HG02759 (cell line): Measurements from ENCODE around the gene KRT85.
"Not testable (repeated sequence)": the region's sequence is repeated elsewhere in the genome, so short reads cannot be mapped to it uniquely, and the experiment has no call there.

ENCODE experiments used
- ATAC-seq: cut with Tn5 transposase; IDR thresholded peaks from one replicate; pipeline ENCODE4 v1.9.1; 2021; ENCODE audit warnings: mild to moderate bottlenecking, moderate library complexity; ENCODE audit not compliant: unreplicated experiment

KRT85 gene

GRCh38 chr12:52350786-52351185 lies 16.5 kb downstream of the KRT85 start:
- no peak for ATAC-seq

DNA sequence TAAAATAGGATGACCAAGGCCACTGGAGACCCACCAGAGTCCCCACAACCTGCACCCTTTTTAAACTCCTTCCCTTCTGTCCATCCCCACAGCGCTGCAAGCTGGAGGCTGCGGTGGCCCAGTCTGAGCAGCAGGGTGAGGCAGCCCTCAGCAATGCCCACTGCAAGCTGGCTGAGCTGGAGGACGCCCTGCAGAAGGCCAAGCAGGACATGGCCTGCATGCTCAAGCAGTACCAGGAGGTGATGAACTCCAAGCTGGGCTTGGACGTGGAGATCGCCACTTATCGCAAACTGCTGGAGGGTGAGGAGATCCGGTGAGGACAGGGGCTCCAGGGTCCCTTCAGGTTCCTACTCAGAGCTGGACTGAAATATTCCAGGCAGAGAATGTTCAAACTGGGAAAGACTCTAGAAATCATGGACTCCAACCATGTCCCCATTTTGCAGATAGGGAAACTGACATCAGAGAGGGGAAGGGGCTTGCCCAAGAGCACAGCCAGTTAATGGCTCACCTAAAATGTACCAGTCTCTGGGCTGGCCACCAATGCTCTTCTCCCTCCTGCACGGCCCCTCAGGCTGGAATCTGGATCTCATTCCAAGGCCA lies 17.2 kb downstream of the KRT85 start:
- ATAC-seq = no peak

DNA sequence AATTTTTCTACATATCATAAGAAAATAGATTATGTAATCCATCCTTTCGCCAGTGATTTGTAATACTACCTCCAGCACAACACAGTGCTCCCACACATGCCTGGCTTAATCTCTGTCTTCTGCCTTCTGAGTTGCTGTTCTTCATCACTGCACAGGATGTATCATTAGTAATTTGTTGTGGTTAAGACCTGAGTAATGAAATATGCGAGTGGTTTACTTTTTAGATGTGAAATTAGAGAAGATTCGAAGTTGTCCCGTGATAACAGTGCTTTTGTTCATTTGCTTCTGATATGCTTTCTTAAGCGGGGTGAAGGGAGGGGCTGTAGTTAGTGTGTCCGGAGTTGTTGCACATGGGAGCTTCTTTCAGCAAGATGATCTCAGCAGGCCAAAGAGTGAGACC lies 18.1 kb downstream of the KRT85 start:
- ATAC-seq = no peak

GRCh38 chr12:52347551-52348510 lies 19.4 kb downstream of the KRT85 start:
- ATAC-seq = no peak

DNA sequence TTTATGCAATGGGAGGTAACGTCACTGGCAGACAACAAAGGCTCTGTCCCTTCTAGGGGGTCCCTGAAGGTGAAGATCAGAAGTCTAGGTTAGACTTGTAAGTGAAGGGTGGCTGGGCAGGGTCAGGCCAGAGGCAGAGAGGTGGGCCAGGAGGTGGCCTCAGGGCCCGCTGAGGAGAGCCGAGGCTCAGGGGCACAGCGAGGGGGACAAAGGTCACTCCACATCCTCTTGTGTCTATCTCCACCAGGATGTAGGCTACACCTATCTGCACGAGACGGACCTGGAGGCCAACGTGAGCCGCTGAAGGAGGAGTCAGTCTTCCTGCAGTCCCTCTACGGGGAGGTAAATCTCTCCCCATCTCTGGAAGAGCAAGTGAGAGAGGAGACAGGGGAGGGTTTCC lies 20.3 kb downstream of the KRT85 start:
- ATAC-seq = no peak

DNA sequence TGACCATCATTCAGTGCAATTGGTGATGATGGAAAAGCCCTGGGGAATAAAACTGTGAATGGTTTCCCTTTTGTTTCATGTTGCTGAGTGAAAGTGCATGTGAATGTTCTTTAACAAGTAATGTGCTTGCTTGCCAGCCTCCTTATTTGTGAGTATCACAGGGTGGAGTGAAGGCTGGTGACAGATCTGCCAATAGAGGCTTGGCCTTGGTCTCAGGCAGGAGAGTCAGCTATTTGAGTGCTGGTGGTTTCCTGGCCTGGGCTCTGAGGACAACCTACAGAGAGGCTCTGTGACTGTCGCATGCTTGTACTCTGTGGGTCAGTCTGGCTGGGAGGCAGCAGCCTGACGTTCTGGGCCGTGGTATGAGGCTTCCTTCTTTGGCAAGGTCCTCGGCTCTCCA lies 20.7 kb downstream of the KRT85 start:
- no peak for ATAC-seq

DNA sequence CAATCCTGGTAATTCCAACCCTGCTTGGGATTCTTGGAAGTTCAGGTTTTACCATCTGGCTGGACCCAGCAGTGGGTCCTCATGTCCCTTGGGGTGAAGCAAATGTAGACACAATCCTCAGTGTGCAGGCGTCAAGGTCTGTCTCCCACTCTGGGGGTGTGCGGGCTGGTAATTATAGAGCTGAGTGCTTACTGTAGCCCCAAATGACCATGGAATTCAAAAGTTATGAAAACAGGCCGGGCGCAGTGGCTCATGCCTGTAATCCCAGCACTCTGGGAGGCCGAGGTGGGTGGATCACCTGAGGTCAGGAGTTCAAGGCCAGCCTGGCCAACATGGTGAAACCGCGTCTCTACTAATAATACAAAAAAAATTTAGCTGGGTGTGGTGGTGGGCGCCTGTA lies 22.2 kb downstream of the KRT85 start:
- ATAC-seq = not testable (repeated sequence)

- no peak for ATAC-seq
Observed at GRCh38 chr12:52344111-52344510, 23.2 kb downstream of the KRT85 start.

DNA sequence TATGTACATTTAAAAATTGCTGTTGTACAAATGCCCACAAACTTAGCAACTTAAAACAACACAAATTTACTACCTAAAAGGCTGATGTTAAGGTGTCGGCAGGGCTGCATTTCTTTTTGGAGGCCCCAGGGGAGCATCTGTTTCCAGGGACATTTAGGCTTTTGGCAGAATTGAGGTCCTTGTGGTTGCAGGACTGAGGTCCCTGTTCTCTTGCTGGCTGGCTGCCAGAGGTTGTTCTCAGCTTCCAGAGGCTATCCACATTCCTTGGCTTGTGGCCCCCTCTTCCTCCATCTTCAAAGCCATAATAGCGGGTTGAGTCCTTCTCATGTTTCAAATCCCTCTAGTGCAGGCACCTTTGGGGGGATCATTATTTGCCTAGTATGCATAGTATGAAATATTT lies 23.7 kb downstream of the KRT85 start:
- ATAC-seq = no peak

DNA sequence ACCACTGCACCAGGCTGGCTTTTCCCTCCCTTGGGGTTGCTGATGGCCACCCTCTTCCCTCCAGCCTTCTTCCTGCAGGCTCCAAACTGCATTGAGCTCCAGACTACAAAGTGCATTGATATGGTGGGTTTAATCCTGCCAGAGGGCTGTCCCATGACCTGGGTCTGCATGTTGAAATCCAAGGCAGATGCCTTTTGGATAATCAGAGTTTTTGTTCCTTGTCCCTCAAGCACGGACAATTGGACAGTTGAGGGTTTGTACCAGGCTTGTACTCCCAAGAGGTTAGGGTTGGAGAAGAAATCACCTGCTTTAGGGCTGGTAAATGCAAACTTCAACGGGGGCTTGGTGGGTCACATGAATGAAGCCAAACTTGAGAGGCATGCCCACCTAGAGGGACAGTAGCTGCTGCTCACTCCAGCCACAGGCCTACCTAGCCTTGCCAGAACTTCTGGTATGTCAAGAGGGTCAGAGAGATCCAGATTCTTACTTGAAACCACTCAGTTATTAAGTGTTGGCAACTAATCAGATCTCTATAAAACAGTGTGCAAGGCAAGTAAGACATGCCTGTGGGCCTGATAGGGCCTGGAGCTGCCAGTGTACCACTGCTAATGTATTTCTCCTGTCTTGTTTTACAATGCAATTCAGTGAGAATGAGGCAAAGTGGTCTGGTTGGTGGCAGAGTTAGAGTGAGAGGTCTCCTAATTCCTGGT lies 24.3 kb downstream of the KRT85 start:
- ATAC-seq = no peak

- no peak for ATAC-seq
Observed at GRCh38 chr12:52341066-52341580, 26.2 kb downstream of the KRT85 start.

GRCh38 chr12:52338241-52338960 lies 28.9 kb downstream of the KRT85 start:
- ATAC-seq = no peak

GRCh38 chr12:52337054-52337453 lies 30.2 kb downstream of the KRT85 start:
- ATAC-seq = no peak

DNA sequence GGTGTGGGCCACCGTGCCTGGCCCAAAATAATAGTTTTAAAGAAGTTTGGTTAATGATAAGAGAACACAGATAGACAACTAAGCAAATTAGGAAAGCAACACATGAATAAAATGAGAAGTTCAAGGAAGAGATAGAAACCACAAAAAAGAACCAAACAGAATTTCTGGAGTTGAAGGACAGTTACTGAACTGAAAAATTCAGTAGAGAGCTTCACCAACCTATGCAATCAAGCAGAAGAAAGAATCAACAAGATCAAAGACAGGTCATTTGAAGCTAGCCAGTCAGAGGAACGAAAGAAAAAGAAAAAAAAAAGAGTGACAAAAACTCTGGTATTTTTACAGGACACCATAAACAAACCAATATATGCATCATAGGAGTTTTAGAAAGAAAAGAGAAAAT lies 30.6 kb downstream of the KRT85 start:
- no peak for ATAC-seq

- ATAC-seq = no peak
Observed at GRCh38 chr12:52335598-52336262, 31.6 kb downstream of the KRT85 start.

DNA sequence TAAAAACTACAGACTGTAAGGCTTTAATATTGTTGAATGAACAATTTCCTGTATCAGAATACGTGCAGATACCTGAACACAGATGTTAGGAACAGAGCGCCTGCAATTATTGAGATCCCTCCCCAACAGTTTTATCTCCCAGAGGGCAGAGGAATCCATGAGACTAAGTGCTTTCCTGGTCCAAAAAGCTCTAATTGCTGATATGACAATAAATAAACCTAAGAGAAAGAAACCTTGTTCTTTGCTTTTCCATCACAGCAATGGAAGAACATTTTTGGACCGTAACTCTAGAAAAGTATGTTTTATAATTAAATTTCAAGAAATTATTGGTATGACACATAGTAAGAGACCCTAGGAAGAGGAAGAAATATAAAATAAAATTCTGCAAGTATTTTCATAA lies 33.1 kb downstream of the KRT85 start:
- no peak for ATAC-seq

DNA sequence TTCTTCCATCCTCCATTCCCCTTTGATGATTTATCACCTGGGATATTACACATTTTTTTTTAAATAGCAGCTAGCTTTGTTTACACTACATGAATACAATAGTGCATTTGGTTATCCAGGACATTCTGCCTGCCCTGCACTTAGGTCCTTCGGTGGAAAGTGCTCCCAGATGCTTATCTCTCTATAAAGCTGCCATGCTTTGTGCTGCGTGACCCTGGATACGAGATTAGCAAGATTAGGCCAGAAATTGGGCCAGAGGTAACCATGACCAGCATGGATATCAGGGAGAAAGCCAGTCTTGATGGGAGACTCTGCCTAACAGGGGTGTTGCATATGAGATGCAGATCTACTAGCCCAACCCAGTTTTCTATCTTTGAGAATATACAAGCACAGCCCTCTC lies 34.0 kb downstream of the KRT85 start:
- ATAC-seq = no peak

- no peak for ATAC-seq
Observed at GRCh38 chr12:52332381-52332780, 34.9 kb downstream of the KRT85 start.

DNA sequence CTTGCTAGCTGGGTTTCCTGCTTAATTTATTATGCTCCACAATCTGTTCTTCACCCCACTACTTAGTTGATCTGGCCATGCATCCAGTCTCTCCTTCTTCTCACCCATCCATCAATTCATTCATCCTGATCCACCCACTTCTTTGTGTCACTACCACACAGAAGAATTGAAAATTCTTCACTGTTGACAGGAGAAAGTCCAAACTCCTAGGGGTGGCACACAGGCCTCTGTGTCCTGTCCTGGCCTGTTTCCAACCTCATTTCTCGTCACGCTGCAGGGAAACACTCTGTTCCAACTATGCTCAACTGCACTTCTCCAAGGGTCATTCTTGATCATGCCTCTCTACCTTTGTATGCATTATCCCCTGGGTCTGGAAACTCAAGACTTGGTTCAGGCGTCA lies 35.4 kb downstream of the KRT85 start:
- ATAC-seq = no peak

DNA sequence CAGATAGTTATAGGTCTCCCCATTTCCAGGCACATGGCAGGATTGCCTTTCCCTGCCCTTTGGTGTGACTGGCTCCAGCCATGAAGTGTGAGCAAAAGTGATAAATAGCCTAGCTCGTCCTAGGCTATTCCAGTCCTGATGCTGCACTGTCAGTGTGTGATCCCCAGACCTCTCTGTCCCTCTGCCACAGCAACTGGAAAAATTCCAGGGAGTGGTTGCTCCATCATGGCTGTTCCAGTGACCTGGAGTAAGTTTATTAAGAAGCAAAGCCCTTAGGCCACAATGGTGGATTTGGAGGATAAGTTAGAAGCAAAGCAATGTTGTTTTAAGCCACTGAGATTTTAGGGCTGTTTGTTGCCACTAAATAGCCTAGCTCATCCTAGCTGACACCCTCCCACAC lies 36.2 kb downstream of the KRT85 start:
- no peak for ATAC-seq
